PC-9 (cell line): ENCODE measurements around the gene CLMN.

Experiments used
- EZH2 ChIP-seq: fragments of 200-600 bp; sonication (generic); IDR thresholded peaks from 2 replicates; pipeline ENCODE4 v1.8.0; 2017; ENCODE audit warnings: antibody characterized with exemption, low read depth
- TF ChIP-seq, protein P1 (sequence below): fragments of 200-600 bp; sonication (generic); conservative IDR thresholded peaks from 2 replicates; pipeline ENCODE4 v1.6.1; 2017; ENCODE audit warnings: mixed run types, antibody characterized with exemption, mild to moderate bottlenecking, moderate library complexity

GRCh38 chr14:95153866-95154265 is 165.8 kb downstream of the CLMN start:
- TF ChIP-seq, protein P1, sequence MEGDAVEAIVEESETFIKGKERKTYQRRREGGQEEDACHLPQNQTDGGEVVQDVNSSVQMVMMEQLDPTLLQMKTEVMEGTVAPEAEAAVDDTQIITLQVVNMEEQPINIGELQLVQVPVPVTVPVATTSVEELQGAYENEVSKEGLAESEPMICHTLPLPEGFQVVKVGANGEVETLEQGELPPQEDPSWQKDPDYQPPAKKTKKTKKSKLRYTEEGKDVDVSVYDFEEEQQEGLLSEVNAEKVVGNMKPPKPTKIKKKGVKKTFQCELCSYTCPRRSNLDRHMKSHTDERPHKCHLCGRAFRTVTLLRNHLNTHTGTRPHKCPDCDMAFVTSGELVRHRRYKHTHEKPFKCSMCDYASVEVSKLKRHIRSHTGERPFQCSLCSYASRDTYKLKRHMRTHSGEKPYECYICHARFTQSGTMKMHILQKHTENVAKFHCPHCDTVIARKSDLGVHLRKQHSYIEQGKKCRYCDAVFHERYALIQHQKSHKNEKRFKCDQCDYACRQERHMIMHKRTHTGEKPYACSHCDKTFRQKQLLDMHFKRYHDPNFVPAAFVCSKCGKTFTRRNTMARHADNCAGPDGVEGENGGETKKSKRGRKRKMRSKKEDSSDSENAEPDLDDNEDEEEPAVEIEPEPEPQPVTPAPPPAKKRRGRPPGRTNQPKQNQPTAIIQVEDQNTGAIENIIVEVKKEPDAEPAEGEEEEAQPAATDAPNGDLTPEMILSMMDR, result no peak
- no peak for TF ChIP-seq EZH2
